ENCODE measurements around the gene CHCHD3.
A peak's percentile ranks its signal among the peaks of the same experiment; 100 is the strongest.

CHCHD3 gene

GRCh38 chr7:133081599-133082389 is at the start of gene CHCHD3:
TSS of gene CHCHD3 (minus strand) at chr7:133082090. CDS start at chr7:133081937, 153 bp downstream.
- DNase-seq (ENCODE audit: low spot score), result peak; percentile 99

- DNase-seq (ENCODE audit: low spot score), result no peak
Measured at GRCh38 chr7:133130166-133130565, 48.3 kb upstream of the CHCHD3 start.

GRCh38 chr7:133126422-133126821 is 44.5 kb upstream of the CHCHD3 start:
- no peak for DNase-seq (ENCODE audit: low spot score)

- DNase-seq (ENCODE audit: low spot score), result no peak
Measured at GRCh38 chr7:133124974-133125373, 43.1 kb upstream of the CHCHD3 start.

GRCh38 chr7:133121175-133121844 is 39.4 kb upstream of the CHCHD3 start:
- no peak for DNase-seq (ENCODE audit: low spot score)

GRCh38 chr7:133119067-133119466 is 37.2 kb upstream of the CHCHD3 start:
- no peak for DNase-seq (ENCODE audit: low spot score)

GRCh38 chr7:133118261-133118660 is 36.4 kb upstream of the CHCHD3 start:
- no peak for DNase-seq (ENCODE audit: low spot score)

GRCh38 chr7:133117452-133117851 is 35.6 kb upstream of the CHCHD3 start:
- DNase-seq (ENCODE audit: low spot score), result no peak

GRCh38 chr7:133115596-133115995 is 33.7 kb upstream of the CHCHD3 start:
- DNase-seq (ENCODE audit: low spot score), result no peak

GRCh38 chr7:133114519-133114918 is 32.6 kb upstream of the CHCHD3 start:
- no peak for DNase-seq (ENCODE audit: low spot score)

GRCh38 chr7:133112976-133113375 is 31.1 kb upstream of the CHCHD3 start:
- no peak for DNase-seq (ENCODE audit: low spot score)

GRCh38 chr7:133112335-133112734 is 30.4 kb upstream of the CHCHD3 start:
- DNase-seq (ENCODE audit: low spot score), result no peak

GRCh38 chr7:133110312-133110711 is 28.4 kb upstream of the CHCHD3 start:
- no peak for DNase-seq (ENCODE audit: low spot score)

- DNase-seq (ENCODE audit: low spot score), result no peak
Measured at GRCh38 chr7:133109816-133110215, 27.9 kb upstream of the CHCHD3 start.

- DNase-seq (ENCODE audit: low spot score), result no peak
Measured at GRCh38 chr7:133108023-133108422, 26.1 kb upstream of the CHCHD3 start.

- DNase-seq (ENCODE audit: low spot score), result no peak
Measured at GRCh38 chr7:133102276-133103060, 20.6 kb upstream of the CHCHD3 start.

- DNase-seq (ENCODE audit: low spot score), result no peak
Measured at GRCh38 chr7:133099633-133100286, 17.9 kb upstream of the CHCHD3 start.

GRCh38 chr7:133095119-133095671 is 13.3 kb upstream of the CHCHD3 start:
- DNase-seq (ENCODE audit: low spot score), result no peak

GRCh38 chr7:133091943-133092464 is 10.1 kb upstream of the CHCHD3 start:
- no peak for DNase-seq (ENCODE audit: low spot score)

GRCh38 chr7:133082390-133082766 is 488 bp upstream of the CHCHD3 start:
- DNase-seq (ENCODE audit: low spot score), result no peak

GRCh38 chr7:133081119-133081598 is 731 bp downstream of the CHCHD3 start:
- DNase-seq (ENCODE audit: low spot score), result peak; percentile 31
